HL-60 (cell line): ENCODE measurements around the gene EIF5.

Source experiments
- POLR2AphosphoS5 ChIP-seq: IDR thresholded peaks from 2 replicates; pipeline ENCODE4 v1.6.1; 2012; ENCODE audit warnings: low read depth
- TF ChIP-seq, protein P1 (sequence below): IDR thresholded peaks from one replicate; pipeline ENCODE4 v1.5.1; 2011; ENCODE audit warnings: low read length, control low read depth, inconsistent platforms; ENCODE audit not compliant: insufficient read depth
- TF ChIP-seq, protein P2 (sequence below): IDR thresholded peaks from 2 replicates; pipeline ENCODE4 v1.6.1; 2012; ENCODE audit warnings: low read depth; ENCODE audit not compliant: insufficient replicate concordance

GRCh38 chr14:103374121-103374520, 40.1 kb downstream of the EIF5 start:
- TF ChIP-seq, protein P1, sequence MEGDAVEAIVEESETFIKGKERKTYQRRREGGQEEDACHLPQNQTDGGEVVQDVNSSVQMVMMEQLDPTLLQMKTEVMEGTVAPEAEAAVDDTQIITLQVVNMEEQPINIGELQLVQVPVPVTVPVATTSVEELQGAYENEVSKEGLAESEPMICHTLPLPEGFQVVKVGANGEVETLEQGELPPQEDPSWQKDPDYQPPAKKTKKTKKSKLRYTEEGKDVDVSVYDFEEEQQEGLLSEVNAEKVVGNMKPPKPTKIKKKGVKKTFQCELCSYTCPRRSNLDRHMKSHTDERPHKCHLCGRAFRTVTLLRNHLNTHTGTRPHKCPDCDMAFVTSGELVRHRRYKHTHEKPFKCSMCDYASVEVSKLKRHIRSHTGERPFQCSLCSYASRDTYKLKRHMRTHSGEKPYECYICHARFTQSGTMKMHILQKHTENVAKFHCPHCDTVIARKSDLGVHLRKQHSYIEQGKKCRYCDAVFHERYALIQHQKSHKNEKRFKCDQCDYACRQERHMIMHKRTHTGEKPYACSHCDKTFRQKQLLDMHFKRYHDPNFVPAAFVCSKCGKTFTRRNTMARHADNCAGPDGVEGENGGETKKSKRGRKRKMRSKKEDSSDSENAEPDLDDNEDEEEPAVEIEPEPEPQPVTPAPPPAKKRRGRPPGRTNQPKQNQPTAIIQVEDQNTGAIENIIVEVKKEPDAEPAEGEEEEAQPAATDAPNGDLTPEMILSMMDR: no peak
- no peak for TF ChIP-seq POLR2AphosphoS5
- TF ChIP-seq, protein P2, sequence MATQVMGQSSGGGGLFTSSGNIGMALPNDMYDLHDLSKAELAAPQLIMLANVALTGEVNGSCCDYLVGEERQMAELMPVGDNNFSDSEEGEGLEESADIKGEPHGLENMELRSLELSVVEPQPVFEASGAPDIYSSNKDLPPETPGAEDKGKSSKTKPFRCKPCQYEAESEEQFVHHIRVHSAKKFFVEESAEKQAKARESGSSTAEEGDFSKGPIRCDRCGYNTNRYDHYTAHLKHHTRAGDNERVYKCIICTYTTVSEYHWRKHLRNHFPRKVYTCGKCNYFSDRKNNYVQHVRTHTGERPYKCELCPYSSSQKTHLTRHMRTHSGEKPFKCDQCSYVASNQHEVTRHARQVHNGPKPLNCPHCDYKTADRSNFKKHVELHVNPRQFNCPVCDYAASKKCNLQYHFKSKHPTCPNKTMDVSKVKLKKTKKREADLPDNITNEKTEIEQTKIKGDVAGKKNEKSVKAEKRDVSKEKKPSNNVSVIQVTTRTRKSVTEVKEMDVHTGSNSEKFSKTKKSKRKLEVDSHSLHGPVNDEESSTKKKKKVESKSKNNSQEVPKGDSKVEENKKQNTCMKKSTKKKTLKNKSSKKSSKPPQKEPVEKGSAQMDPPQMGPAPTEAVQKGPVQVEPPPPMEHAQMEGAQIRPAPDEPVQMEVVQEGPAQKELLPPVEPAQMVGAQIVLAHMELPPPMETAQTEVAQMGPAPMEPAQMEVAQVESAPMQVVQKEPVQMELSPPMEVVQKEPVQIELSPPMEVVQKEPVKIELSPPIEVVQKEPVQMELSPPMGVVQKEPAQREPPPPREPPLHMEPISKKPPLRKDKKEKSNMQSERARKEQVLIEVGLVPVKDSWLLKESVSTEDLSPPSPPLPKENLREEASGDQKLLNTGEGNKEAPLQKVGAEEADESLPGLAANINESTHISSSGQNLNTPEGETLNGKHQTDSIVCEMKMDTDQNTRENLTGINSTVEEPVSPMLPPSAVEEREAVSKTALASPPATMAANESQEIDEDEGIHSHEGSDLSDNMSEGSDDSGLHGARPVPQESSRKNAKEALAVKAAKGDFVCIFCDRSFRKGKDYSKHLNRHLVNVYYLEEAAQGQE: no peak
